ENCODE measurements around the gene ZNF564.

DNA sequence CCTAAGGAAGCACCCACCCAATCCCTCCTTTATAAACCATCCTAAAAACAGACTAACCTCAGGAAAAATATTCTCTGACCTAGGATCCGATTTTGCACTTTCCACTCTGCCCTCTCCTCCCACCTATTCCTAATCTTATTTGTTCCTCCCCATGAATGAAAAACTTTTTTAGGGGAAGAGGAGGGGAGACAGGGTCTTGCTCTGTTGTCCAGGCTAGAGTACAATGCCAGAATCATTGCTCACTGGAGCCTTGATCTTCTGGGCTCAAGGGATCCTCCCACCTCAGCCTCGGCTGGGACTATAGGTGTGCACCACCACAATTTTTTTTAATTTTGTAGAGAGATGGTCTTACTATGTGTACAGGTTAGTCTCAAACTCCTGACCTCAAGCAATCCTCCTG is 4.4 kb downstream of the ZNF564 start:
- no peak for TF ChIP-seq CTCF (IDR thresholded peaks at IDR 0.05)
- TF ChIP-seq POLR2A (IDR thresholded peaks at IDR 0.05) = no peak

All from testis (tissue), 2 donors.